SK-N-SH (cell line): ENCODE measurements around the gene LRRC8D. TPM values are rescaled to one million over a fixed set of nuclear protein-coding genes. Genes with fewer than 3 reads are reported as not detected.

Experiments
- CTCF ChIA-PET: fragments of 300-600, 350-600 bp; formaldehyde crosslinking; extraction: SDS; loops from one replicate; lab custom pipeline; 2021; lab: Yijun Ruan, JAX
- POLR2A ChIA-PET: fragments of 350-600 bp; sonication (Branson Sonifier 250); formaldehyde crosslinking; extraction: SDS; loops from one replicate; lab custom pipeline; 2020; ENCODE audit warnings: antibody characterized with exemption, inconsistent platforms; lab: Yijun Ruan, JAX
- DNase-seq: peaks from one replicate; pipeline ENCODE4 v3.0.0; 2012
- H2AFZ ChIP-seq: fragments of 200-600 bp; sonication (generic); 2 replicates; pipeline ENCODE4 v1.8.1; 2016; ENCODE audit warnings: antibody characterized with exemption, mild to moderate bottlenecking, low read depth
- H3F3A ChIP-seq: fragments of 200-600 bp; sonication (generic); replicated peaks from 2 replicates; pipeline ENCODE3; 2016; ENCODE audit warnings: antibody characterized with exemption, mild to moderate bottlenecking; ENCODE audit not compliant: insufficient read depth
- H3K27ac ChIP-seq, 2 experiments: fragments of 200-500 bp in 1 of 2; fragments of 200-600 bp in 1 of 2; sonication (Bioruptor generic) in 1 of 2; sonication (generic), shearing (Covaris generic) in 1 of 2; 2 replicates each; pipeline versions ENCODE4 v1.5.1 to v1.6.1; 2014 to 2016; ENCODE audit warnings: low read depth in 2 of 2, inconsistent platforms in 1 of 2, low read length in 1 of 2, mild to moderate bottlenecking in 1 of 2, mixed read lengths in 1 of 2
- H3K27me3 ChIP-seq: fragments of 200-600 bp; sonication (generic), shearing (Covaris generic); 2 replicates; pipeline ENCODE4 v1.6.1; 2016; ENCODE audit warnings: mixed run types; ENCODE audit not compliant: insufficient read depth
- H3K36me3 ChIP-seq, 2 experiments: fragments of 200-500 bp in 1 of 2; fragments of 200-600 bp in 1 of 2; sonication (Bioruptor generic) in 1 of 2; sonication (generic) in 1 of 2; replicated peaks in 1 of 2; 2 replicates each; pipeline versions ENCODE3 to v1.5.1; 2014 to 2016; ENCODE audit warnings: low read length in 1 of 2, mild to moderate bottlenecking in 1 of 2; ENCODE audit not compliant: insufficient read depth in 2 of 2, control insufficient read depth in 1 of 2
- H3K4me1 ChIP-seq, 2 experiments: fragments of 200-500 bp in 1 of 2; fragments of 200-600 bp in 1 of 2; sonication (Bioruptor generic) in 1 of 2; sonication (generic), shearing (Covaris generic) in 1 of 2; 2 replicates each; pipeline versions ENCODE4 v1.5.1 to v1.6.1; 2014 to 2016; ENCODE audit warnings: low read depth in 1 of 2, low read length in 1 of 2, mixed run types in 1 of 2; ENCODE audit not compliant: insufficient read depth in 2 of 2, control insufficient read depth in 1 of 2
- H3K4me2 ChIP-seq: fragments of 200-600 bp; sonication (generic), shearing (Covaris generic); 2 replicates; pipeline ENCODE4 v1.6.1; 2017; ENCODE audit warnings: mixed run types
- H3K4me3 ChIP-seq, 2 experiments: fragments of 200-500 bp in 1 of 2; fragments of 200-600 bp in 1 of 2; sonication (Bioruptor generic) in 1 of 2; sonication (generic), shearing (Covaris generic) in 1 of 2; 2 replicates each; pipeline versions ENCODE4 v1.5.1 to v1.8.1; 2014 to 2016; ENCODE audit warnings: low read depth in 2 of 2, inconsistent platforms in 1 of 2, low read length in 1 of 2, mild to moderate bottlenecking in 1 of 2, mixed read lengths in 1 of 2, moderate library complexity in 1 of 2
- H3K79me2 ChIP-seq: fragments of 200-600 bp; sonication (generic); 2 replicates; pipeline ENCODE4 v1.8.1; 2017; ENCODE audit warnings: mild to moderate bottlenecking; ENCODE audit not compliant: insufficient read depth
- H3K9ac ChIP-seq: fragments of 200-600 bp; sonication (generic); 2 replicates; pipeline ENCODE4 v1.6.1; 2017; ENCODE audit warnings: mixed run types
- H3K9me2 ChIP-seq: fragments of 200-600 bp; sonication (generic); 2 replicates; pipeline ENCODE4 v1.6.1; 2017; ENCODE audit warnings: mixed run types
- H3K9me3 ChIP-seq: fragments of 200-600 bp; sonication (generic); 2 replicates; pipeline ENCODE4 v1.6.1; 2017; ENCODE audit warnings: mixed run types, mild to moderate bottlenecking, moderate library complexity
- H4K20me1 ChIP-seq: fragments of 200-600 bp; sonication (generic); 2 replicates; pipeline ENCODE4 v1.6.1; 2017; ENCODE audit warnings: mild to moderate bottlenecking, mixed run types; ENCODE audit not compliant: insufficient read depth
- CHD2 ChIP-seq: fragments of 150-350 bp; IDR thresholded peaks from 2 replicates; pipeline ENCODE4 v1.6.1; 2018; ENCODE audit warnings: low read length; ENCODE audit not compliant: partially characterized antibody
- ELF1 ChIP-seq: IDR thresholded peaks from 2 replicates; pipeline ENCODE4 v1.4.0; 2012
- EP300 ChIP-seq, 2 experiments: IDR thresholded peaks; 2 replicates each; pipeline versions ENCODE4 v1.4.0 to v1.6.1; 2012; ENCODE audit warnings: borderline replicate concordance in 1 of 2, low read depth in 1 of 2, low read length in 1 of 2
- EZH2phosphoT487 ChIP-seq: fragments of 200-600 bp; sonication (generic); IDR thresholded peaks from 2 replicates; pipeline ENCODE4 v1.6.1; 2017; ENCODE audit warnings: low read depth, mixed run types, mild to moderate bottlenecking, antibody characterized with exemption, moderate library complexity, borderline replicate concordance
- FOSL2 ChIP-seq: IDR thresholded peaks from 2 replicates; pipeline ENCODE4 v1.4.0; 2012; ENCODE audit warnings: low read depth, mild to moderate bottlenecking, moderate library complexity, borderline replicate concordance
- FOXM1 ChIP-seq: IDR thresholded peaks from 2 replicates; pipeline ENCODE4 v1.4.0; 2012; ENCODE audit warnings: low read depth, mild to moderate bottlenecking
- GATA2 ChIP-seq: sonication (generic); formaldehyde crosslinking; IDR thresholded peaks from 2 replicates; pipeline ENCODE4 v1.5.0; 2020; ENCODE audit warnings: mild to moderate bottlenecking, missing genetic modification reagents
- MEF2A ChIP-seq: IDR thresholded peaks from 2 replicates; pipeline ENCODE4 v1.4.0; 2012; ENCODE audit warnings: low read depth, borderline replicate concordance
- NFIC ChIP-seq: IDR thresholded peaks from 2 replicates; pipeline ENCODE4 v1.4.0; 2012; ENCODE audit warnings: borderline replicate concordance
- NRF1 ChIP-seq: IDR thresholded peaks from 2 replicates; pipeline ENCODE4 v1.6.1; 2012; ENCODE audit warnings: low read depth, mild to moderate bottlenecking, low read length
- POLR2AphosphoS5 ChIP-seq: IDR thresholded peaks from 2 replicates; pipeline ENCODE4 v1.6.1; 2012; ENCODE audit warnings: low read depth, low read length
- RAD21 ChIP-seq: IDR thresholded peaks from 2 replicates; pipeline ENCODE4 v1.6.1; 2012; ENCODE audit warnings: mild to moderate bottlenecking, low read length
- RCOR1 ChIP-seq: fragments of 150-350 bp; IDR thresholded peaks from 2 replicates; pipeline ENCODE4 v1.6.1; 2017; ENCODE audit warnings: antibody characterized with exemption, low read length
- SIN3A ChIP-seq: IDR thresholded peaks from 2 replicates; pipeline ENCODE4 v1.6.1; 2012; ENCODE audit warnings: low read depth, mild to moderate bottlenecking, low read length, moderate library complexity, borderline replicate concordance
- SMC3 ChIP-seq: IDR thresholded peaks from 2 replicates; pipeline ENCODE4 v1.6.1; 2012; ENCODE audit warnings: low read depth, low read length, improper control_type of control experiment
- TAF1 ChIP-seq: IDR thresholded peaks from 2 replicates; pipeline ENCODE4 v1.6.1; 2012; ENCODE audit warnings: low read depth, mild to moderate bottlenecking, low read length, moderate library complexity, borderline replicate concordance
- TEAD4 ChIP-seq: IDR thresholded peaks from 2 replicates; pipeline ENCODE4 v1.4.0; 2012; ENCODE audit warnings: mild to moderate bottlenecking, borderline replicate concordance; ENCODE audit not compliant: insufficient read depth
- YY1 ChIP-seq: IDR thresholded peaks from 2 replicates; pipeline ENCODE4 v1.4.0; 2012; ENCODE audit warnings: low read depth, mild to moderate bottlenecking
- polyA plus RNA-seq, 3 experiments: library from polyadenylated mRNA; depleted of rRNA; stranded (reverse); fragments of >200 nt; gene quantifications; 2 replicates each; pipeline ENCODE4 v1.2.3, GENCODE V29; 2012
- TF ChIP-seq, protein P1 (sequence below): fragments of 150-350 bp; IDR thresholded peaks from 2 replicates; pipeline ENCODE4 v1.6.1; 2016; ENCODE audit warnings: mild to moderate bottlenecking, low read depth, low read length
- TF ChIP-seq, protein P2 (sequence below): IDR thresholded peaks from 2 replicates; pipeline ENCODE4 v1.4.0; 2012; ENCODE audit warnings: low read depth, borderline replicate concordance

Gene LRRC8D
- polyA plus RNA-seq, 1 of the 3 experiments (the other 2 are of a cell fraction), result 15.0 TPM

DNA sequence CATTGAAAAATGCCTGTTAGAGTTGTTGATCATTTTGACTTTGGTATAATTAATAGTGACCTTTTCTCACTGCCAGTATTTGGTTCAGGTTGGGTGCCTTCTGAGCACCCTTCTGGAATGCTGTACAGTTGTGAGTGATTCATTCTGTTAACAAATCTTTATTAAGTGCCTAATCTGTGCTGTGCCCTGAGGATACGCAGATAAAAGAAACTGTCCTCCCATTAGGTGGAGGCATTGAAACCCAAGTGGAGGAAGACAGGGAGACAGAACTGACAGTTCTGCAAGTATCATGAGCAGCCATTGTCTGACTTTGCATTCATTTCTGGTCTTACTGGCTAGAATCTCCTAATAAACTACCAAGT, 97.9 kb downstream of the LRRC8D start (continued):
- TF ChIP-seq NRF1, result no peak
- no peak for TF ChIP-seq EP300 (IDR thresholded peaks at IDR 0.05; ENCODE audit: borderline replicate concordance in 1 of 2, low read depth in 1 of 2, low read length in 1 of 2)
- TF ChIP-seq RAD21, result no peak

DNA sequence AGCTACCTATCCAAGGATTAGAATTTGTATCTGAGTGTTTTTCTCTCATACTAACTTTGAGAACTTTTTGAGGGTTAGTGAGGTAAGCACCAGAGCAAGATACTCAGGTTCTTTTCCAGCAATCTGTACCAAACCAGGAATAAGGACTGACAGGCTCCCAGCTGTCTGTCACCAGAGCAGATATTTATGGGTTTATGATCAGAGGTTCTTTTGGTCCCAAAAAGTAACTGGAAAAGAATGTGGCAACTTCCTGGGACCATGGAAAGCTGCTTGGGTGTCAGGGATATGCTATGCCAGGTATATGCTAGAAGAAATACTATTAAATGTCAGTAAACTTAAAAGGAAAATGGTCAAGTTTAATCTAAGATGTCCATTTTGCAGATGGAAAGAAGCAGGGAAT, 98.3 kb downstream of the LRRC8D start:
- H3K4me2 ChIP-seq, result no peak overlapping the region
- H3K9me3 ChIP-seq, result 0 out of 2 replicates have a peak, but pooled peaks cover 3% of the 10 kb centered on the region
- no peak overlapping the region for H2AFZ ChIP-seq
- H3K9me2 ChIP-seq, result no peaks in the 10 kb centered on the region
- no peaks in the 10 kb centered on the region for H4K20me1 ChIP-seq
- H3K79me2 ChIP-seq, result no peaks in the 10 kb centered on the region
- ChIA-PET POLR2A (no interaction called here), CTCF (no interaction called here)
- H3K27ac ChIP-seq, result no peak overlapping the region
- TF ChIP-seq NFIC (no peak), EZH2phosphoT487 (no peak), CHD2 (no peak), YY1 (no peak), FOSL2 (no peak), RCOR1 (no peak), TEAD4 (no peak), SIN3A (no peak), TAF1 (no peak), MEF2A (no peak), GATA2 (no peak), SMC3 (no peak), POLR2AphosphoS5 (no peak), FOXM1 (no peak), ELF1 (no peak)
- TF ChIP-seq, protein P1, sequence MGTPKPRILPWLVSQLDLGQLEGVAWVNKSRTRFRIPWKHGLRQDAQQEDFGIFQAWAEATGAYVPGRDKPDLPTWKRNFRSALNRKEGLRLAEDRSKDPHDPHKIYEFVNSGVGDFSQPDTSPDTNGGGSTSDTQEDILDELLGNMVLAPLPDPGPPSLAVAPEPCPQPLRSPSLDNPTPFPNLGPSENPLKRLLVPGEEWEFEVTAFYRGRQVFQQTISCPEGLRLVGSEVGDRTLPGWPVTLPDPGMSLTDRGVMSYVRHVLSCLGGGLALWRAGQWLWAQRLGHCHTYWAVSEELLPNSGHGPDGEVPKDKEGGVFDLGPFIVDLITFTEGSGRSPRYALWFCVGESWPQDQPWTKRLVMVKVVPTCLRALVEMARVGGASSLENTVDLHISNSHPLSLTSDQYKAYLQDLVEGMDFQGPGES, result no peak
- TF ChIP-seq, protein P2, sequence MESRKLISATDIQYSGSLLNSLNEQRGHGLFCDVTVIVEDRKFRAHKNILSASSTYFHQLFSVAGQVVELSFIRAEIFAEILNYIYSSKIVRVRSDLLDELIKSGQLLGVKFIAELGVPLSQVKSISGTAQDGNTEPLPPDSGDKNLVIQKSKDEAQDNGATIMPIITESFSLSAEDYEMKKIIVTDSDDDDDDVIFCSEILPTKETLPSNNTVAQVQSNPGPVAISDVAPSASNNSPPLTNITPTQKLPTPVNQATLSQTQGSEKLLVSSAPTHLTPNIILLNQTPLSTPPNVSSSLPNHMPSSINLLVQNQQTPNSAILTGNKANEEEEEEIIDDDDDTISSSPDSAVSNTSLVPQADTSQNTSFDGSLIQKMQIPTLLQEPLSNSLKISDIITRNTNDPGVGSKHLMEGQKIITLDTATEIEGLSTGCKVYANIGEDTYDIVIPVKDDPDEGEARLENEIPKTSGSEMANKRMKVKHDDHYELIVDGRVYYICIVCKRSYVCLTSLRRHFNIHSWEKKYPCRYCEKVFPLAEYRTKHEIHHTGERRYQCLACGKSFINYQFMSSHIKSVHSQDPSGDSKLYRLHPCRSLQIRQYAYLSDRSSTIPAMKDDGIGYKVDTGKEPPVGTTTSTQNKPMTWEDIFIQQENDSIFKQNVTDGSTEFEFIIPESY, result no peak
- H3K36me3 ChIP-seq, result peaks cover 0 to 4% of the 10 kb centered on the region in 2 experiments
- no peak overlapping the region for H3K9ac ChIP-seq
- no peaks in the 10 kb centered on the region for H3K27me3 ChIP-seq
- DNase-seq, result no peak
- H3K4me1 ChIP-seq, result peaks cover 2 to 9% of the 10 kb centered on the region in 2 experiments; a peak in 2 of 4 replicates
- no peaks in the 10 kb centered on the region for H3F3A ChIP-seq
- no peak overlapping the region for H3K4me3 ChIP-seq
